Skin of body (tissue), 2 donors: ENCODE results near the gene ADPRS. TPM values are rescaled to one million over a fixed set of nuclear protein-coding genes. Genes with fewer than 3 reads are reported as not detected.

Experiments used
- DNase-seq: peaks from one replicate; lab custom pipeline; 2025; lab: John Stamatoyannopoulos, UW
- total RNA-seq: library from RNA; depleted of rRNA; stranded (reverse); fragments of >200 nt; gene quantifications from one replicate; pipeline ENCODE4 v1.2.3, GENCODE V29; 2014

ADPRS gene
- total RNA-seq, 1 donor from 2014 or later = 17.8 TPM

- DNase-seq = no peak
These were observed 18.7 kb downstream of the ADPRS start for GRCh38 chr1:36107394-36107793.

DNA sequence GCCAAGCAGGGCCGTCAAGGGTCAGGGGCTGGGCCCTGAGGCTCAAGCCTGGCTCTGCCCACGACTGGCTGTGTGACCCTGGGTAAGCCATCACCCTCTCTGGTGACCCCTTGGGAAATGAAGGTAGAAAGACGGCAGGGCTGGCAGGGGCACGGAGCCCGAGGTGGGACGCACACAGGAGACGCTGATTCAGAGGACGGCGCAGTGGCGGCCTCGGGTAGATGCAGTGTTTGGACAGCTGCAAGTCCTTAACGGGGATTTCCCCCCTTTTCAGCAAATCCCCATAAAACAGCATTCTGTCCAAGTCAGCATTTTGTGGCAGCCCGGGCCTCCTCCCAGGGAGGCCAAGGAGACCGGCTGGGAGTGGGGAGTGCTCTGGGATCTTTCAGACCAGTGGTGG is 19.6 kb downstream of the ADPRS start:
- DNase-seq = no peak

GRCh38 chr1:36109041-36109679 is 20.5 kb downstream of the ADPRS start:
- DNase-seq = no peak

- DNase-seq = no peak
These were observed 22.5 kb downstream of the ADPRS start for GRCh38 chr1:36111151-36111550.

DNA sequence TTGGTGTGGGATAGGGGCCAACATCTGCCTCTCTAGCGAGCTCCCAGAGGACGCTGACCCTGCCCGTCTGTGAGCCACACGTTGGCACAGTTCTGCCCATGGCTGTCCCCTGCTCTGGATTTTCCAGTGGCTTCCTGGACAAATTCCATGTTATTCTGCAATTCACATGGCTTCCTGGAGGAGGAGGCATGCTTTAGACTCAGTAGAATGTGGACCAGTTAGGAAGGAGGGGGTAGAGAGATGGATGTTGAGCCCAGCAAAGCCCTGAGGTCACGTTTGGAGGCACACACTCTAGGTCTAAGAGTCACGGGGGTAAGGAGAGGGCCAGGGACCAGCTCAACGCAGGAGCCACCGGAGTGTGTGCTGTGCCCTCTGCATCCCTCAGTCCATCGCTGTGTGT is 24.1 kb downstream of the ADPRS start:
- DNase-seq = no peak

DNA sequence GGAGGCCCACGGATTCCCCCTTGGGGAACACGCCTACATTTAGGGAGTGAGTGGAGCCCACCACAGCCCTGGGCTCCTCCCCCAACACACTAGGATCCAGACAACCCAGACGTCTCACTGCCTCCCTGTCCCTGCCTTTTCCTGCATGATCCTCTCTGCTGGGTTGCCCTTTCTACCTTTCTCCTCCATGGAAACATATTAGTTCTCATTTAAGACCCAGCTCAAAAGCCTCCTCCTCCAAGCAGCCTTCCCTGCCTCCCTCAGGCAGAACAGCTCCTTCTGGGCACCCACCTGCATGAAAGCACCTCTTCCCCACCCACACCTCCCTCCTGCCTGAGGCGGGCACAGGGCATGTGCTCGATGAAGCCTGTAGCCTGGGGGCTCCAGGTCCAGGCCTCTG is 25.7 kb downstream of the ADPRS start:
- DNase-seq = no peak

DNA sequence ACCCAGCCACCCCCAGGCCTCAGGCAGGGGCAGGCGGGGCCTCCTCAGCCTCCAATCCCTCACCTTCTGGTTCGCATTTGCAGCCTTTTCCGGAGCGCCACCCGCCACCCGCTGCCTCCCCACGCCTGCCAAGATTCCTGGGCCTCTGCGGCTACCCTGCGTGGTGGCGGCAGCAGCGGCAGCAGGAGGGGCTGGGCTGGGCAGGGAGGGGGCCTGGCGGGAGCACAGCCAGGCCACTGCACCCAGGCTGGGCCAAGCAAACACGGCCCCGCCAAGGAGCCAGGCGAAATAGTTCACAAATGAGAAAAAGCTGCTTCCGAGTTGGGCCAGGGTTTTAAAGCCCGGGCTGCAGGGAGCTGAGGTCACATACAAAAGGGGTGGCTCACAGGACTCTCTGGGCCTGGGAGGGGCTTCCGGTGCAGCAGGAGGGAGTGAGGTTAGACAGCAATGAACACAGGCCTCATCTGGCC is 26.5 kb downstream of the ADPRS start:
- DNase-seq = peak; percentile 42

DNA sequence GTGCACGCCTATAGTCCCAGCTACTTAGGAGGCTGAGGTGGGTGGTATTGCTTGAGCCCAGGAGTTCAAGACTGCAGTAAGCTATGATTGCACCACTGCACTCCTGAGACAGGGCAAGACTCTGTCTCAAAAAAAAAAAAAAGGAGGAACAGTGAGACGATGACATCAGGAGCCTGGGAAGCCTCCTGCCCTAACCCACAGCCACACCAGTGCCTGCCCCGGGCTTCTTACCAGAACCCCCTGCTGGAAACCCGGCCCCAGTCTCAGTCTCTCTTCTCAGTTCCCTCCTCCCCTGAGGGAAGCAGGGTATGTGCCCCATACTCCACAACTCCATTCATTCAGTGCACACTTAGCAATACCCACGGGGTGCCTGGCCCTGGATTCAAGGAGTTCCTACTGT is 27.2 kb downstream of the ADPRS start:
- DNase-seq = no peak

GRCh38 chr1:36116901-36117300 is 28.2 kb downstream of the ADPRS start:
- DNase-seq = no peak

DNA sequence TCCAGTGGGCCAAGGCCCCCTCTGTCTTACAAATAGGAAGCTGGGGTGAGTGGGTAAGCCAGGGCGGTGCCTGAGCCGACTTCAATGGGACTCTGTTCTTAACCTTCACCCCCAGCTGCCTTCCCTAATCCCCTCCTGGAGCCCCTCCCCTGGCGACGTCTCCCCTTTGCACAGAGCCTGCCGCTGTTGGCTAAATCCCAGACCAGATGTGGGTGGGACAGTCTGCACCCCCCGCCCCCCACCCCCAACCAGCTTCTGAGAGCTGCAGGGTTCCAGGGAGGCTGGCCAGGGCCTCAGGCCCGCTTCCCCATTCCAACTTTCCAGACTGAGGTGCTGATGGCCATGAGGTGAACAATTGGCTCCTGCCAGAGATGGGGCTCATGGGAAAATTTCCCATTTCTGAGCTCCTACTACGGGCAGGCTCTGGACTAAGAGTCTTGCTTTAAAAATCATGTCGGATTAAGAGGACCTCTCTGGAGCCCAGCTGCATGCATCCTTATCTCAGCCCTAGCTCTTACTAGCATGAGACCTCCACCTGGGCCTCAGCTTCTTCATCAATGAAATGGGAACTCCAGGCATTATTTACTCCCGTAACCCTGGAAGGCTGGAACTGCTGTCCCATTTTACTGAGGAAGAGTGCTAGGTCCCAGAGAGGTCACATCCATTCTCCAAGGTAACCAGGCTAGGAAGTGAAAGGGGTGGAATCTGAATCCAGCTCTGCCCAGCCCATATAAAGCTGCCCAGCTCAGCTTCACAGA is 29.9 kb downstream of the ADPRS start:
- DNase-seq = no peak

DNA sequence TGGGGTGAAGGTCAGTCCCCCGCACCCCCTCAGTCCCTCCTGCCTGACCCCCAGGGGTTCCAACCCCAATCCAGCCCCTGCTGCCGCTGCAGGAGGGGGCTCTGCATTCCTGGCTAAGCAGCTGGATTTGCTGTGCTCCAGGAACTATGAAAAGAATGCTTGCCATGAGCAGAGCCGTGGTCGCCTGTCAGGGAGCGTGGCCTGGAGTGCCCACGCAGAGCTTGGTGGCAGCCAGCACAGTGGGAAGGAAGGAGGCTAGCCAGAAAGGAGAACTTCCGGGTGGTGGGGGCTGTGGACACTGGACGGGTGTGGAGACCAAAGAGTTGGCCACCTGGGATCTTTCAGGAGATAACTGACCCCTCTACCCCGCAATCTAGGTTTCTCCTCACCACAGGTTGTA is 30.8 kb downstream of the ADPRS start:
- DNase-seq = no peak

DNA sequence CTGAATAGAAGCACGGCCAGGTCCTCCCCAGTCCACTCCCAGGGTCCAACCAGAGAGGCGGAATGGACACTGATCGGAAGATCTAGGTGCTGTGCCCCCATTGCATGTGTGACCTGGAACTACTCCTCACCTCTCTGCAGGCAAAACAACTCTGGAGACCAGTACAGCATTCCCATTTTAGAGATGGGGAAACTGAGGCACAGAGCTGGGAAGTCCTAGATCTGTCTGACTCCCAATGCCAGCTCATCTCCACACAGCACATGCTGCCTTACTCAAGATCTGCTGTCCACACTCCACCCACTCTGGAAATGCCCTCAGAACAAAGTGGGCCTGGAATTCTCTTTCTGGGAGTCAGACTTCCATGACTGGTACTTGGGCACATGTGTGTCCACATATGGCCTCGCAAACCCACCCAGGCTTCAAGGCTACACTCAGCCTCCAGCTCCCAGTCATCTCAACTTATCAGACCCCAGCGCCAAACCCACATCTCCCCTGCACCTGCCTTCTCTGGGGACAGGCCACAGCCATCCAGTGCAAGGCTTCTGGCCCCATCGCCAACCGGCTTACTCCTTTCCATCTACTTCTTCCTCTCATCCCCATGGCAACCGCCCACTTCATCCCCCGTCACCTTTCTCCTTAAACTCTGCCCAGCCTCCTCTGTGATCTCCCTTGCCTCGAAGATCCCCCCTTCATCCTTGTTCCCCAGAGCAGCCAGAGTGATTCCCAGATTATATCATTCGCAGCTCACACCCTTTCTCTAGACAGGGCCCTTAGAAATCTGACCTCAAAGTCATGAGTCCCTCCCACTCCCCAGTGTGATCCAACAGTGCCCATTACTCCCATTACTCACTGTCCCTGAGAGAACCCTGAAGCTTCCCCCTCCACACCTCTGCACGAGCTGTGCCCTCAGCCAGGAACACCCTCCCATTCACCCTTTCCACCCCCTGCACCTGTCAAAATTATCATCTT is 33.7 kb downstream of the ADPRS start:
- no peak for DNase-seq

- no peak for DNase-seq
These were observed 34.7 kb downstream of the ADPRS start for GRCh38 chr1:36123356-36123755.

- no peak for DNase-seq
These were observed 35.9 kb downstream of the ADPRS start for GRCh38 chr1:36124404-36125128.

DNA sequence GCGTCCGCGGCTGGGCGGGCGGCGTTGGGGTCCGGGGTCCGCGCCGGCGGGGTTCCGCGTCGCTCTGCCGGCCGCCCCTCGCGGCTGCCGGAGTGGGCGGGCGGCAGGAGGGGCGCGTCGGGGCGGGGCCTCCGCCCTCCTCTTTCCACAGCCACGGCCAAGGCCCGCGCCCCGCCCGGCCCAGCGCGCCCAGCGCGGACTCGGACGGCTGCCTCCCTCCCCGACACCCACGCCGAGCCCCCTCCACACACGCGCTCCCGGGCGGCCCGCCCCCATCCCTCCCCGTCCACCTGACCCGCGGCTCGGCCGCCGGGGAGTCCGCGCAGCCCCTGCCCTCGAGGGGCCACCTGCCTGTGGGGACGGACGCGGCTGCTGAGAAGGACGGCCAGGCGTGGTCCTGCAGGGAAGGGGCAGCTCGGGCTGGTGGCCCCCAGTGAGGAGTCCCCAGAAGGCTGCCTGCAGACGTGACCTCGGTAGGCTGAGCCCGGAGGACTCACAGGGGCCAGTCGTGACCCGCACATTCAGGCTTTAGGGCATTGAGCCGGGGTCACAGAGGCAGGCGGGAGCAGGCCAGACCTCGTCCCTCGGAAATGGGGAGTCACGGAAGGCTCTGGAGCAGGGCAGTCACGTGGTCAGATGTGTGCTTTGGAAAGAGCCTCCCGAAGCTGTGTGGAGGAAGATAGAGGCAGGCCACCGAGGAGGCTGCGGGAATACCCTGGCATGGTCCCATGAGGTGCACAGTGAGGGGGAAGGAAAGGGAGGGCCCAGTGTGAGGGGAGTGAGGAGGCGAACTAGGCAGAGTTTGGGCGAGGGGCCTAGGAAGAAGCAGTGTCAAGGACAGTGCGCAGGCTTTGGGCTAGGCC is 36.7 kb downstream of the ADPRS start, which contains the start of gene COL8A2:
Gene COL8A2 (minus strand): TSS at position 94 of the 863 bp plus-strand sequence. CDS start 24,980 bp downstream, outside the sequence.
- no peak for DNase-seq

DNA sequence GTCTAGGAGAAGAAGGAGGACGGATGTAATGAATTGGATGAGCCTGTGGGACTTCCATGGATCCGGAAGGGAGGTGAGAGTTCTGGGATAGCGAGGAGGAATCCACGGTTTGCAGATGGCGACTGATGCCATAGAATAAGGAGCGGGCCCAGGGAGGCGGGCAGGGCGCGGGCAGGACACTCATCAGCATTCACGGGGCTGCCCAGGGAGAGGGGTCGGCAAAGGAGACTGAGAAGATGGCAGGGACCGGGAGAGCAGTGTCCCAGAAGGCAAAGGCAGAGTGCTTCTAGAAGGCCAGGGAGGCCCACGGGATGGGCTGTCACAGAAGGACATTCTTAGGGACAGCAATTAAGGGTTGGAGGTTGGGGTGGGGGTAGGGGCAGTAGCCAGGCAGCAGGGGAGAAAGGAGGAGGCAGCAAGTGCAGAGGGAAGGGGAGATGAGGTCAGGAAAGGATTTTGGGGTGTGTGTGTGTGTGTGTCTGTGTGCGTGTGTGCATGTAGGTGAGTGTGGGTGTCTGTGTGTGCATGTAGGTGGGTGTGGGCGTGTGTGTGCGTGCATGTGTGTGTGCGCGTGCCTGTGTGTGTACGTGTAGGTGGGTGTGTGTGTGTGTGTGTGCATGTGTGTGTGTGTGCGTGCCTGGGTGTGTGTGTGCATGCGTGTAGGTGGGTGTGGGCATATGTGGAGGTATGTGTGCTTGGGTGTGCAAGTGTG is 37.5 kb downstream of the ADPRS start:
- no peak for DNase-seq

DNA sequence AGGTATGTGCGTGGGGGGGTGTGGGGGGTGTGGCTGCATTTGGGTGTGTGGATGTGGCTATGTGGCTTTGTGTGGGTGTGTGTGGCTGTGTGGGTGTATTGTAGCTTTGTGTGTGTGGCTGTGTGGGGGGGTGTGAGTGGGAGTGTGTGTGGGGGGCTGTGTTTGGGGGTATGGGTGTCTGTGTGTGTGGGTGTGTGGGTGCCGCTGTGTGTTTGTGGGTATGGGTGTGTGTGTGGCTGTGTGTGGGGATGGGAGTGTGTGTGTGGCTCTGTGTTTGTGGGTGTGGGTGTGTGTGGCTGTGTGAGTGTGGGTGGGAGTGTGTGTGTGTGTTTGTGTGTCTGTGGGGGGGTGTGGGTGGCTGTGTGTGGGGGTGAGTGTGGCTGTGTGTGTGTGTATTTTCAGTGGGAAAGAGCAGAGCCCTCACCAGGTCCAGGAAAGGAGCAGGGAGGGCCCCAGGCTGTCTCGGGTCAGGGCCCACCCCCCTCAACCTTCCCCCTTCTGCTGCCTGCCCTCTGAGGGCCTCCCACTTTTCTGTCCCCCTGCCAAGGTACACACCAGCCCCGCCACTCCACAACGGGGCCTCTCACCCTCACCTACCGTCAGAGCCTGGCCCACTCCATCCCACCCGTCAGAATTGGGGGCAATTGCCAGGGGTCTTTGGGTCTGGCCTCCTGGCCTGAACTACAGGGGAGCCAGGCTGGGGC is 38.3 kb downstream of the ADPRS start:
- no peak for DNase-seq

DNA sequence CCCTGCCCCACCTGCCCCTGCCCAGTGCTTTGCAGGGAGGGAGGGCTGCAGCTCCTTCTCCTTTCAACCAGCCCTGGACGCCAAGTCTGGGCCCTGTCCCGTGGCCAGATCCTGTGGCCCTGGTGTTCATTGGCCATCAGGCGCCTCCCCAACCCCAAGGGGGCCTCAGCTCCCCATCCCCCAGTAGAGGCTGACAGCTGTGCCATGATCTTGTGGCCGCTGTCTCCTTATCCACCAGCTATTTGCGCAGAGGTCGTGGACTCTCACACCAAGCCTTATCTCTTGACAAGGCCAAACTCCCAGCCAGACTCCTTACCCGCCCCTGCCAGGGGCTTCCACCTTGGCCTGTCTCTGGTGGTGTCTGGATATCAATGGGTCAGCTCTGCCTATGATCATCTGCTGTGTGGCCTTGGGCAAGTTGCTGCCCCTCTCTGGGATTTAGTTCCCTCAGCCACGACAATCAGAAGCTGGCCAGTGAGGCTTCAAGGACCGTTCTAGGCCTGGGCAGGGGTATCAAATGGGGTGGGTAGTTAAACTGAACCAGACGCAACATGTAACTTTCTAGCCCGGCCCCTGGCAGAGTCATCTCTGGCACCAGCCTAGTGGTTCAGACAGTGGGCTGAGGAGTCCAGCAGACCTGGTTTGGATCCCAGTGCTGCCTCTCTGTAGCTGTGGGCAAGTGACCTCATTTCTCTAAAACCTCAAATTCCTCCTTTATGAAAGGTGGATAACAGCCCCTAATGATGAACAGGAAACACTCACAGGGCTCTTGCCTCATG is 39.6 kb downstream of the ADPRS start:
- DNase-seq = no peak
